ENCODE measurements around the gene GLMP. TPM values are rescaled to one million over a fixed set of nuclear protein-coding genes. Genes with fewer than 3 reads are reported as not detected.
A peak's percentile ranks its signal among the peaks of the same experiment; 100 is the strongest.

The GLMP gene
- polyA plus RNA-seq, 2 of the 4 experiments (the other 2 are of a cell fraction) = 12.4 to 32.5 TPM

DNA sequence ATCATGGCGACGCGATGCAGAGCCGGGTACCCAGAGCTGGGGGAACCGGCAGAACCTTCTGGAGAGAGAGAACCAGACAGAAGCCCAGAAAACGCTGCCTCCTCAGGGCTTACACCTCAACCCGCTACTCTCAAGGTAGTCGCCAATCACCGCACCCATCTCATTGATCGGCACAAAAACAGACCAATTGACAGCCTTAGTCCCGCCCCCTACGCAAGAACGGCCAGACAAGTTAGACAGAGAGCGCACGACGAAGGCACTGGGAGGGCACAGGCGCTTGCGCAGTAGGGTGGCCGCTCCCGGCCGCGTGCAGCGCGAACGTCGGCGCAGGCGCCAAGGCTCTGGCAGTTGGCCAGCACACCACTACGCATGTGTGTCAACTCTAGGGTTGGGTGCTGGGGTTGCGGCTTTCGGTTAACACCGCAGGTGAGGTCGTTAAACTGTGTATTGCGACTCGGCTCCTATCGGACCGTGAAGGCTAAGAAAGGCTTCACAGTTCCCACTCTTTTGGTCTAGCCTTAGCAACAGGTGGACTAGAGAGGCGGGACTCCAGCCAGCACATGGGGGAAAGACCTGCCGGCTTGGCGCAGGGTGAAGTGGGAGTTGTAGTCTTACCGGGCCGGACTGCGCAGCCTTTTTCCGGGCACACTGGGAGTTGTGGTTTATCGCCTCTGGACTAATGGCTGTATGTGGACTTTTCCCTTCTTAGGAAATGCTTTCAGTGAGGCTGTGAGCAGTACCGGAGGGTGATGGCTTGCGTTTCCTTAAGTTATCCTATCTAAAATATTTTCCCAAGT is 42.9 kb upstream of the GLMP start, which contains the start of the genes CCT3 and TSACC:
Gene CCT3, minus strand, starts transcription at position 113 of the 797 bp plus-strand sequence. Its CDS starts 108 bp downstream, at position 5.
Gene TSACC, plus strand, starts transcription at position 347 of the 797 bp plus-strand sequence. CDS start 1,232 bp downstream, outside the sequence.
- H3K4me1 ChIP-seq = peaks cover 16% of the 10 kb centered on the region; the same call in 2 of the 3 replicates
- no peak for TF ChIP-seq SMC3 (IDR thresholded peaks at IDR 0.05)
- TF ChIP-seq PHF8 (IDR thresholded peaks at IDR 0.05; ENCODE audit: borderline replicate concordance, low read depth) = 0 out of 2 replicates have a peak, but pooled peaks have one; percentile 2
- peak; percentile 87 for TF ChIP-seq POLR2A (IDR thresholded peaks at IDR 0.05; ENCODE audit: low read length)
- TF ChIP-seq HDAC2 (IDR thresholded peaks at IDR 0.05) = no peak
- TF ChIP-seq MYC (IDR thresholded peaks at IDR 0.05; ENCODE audit: borderline replicate concordance, low read length) = peak; percentile 98
- TF ChIP-seq CHD2 (IDR thresholded peaks at IDR 0.05; ENCODE audit: low read length, partially characterized antibody) = no peak
- TF ChIP-seq, protein P1, sequence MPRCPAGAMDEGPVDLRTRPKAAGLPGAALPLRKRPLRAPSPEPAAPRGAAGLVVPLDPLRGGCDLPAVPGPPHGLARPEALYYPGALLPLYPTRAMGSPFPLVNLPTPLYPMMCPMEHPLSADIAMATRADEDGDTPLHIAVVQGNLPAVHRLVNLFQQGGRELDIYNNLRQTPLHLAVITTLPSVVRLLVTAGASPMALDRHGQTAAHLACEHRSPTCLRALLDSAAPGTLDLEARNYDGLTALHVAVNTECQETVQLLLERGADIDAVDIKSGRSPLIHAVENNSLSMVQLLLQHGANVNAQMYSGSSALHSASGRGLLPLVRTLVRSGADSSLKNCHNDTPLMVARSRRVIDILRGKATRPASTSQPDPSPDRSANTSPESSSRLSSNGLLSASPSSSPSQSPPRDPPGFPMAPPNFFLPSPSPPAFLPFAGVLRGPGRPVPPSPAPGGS (IDR thresholded peaks at IDR 0.05) = peak; percentile 95
- no peak for TF ChIP-seq HOXB5 (CRISPR knock-in tag; IDR thresholded peaks at IDR 0.05)
- no peak for TF ChIP-seq KDM5A (IDR thresholded peaks at IDR 0.05)
- no peak for TF ChIP-seq CBX2 (IDR thresholded peaks at IDR 0.05; ENCODE audit: borderline replicate concordance, low read depth)
- peak; percentile 63 to 91; a peak in 4 of 5 replicates for TF ChIP-seq JUN (IDR thresholded peaks at IDR 0.05)
- TF ChIP-seq, protein P2, sequence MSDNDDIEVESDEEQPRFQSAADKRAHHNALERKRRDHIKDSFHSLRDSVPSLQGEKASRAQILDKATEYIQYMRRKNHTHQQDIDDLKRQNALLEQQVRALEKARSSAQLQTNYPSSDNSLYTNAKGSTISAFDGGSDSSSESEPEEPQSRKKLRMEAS (IDR thresholded peaks at IDR 0.05) = peak; percentile 93
- TF ChIP-seq, protein P3, sequence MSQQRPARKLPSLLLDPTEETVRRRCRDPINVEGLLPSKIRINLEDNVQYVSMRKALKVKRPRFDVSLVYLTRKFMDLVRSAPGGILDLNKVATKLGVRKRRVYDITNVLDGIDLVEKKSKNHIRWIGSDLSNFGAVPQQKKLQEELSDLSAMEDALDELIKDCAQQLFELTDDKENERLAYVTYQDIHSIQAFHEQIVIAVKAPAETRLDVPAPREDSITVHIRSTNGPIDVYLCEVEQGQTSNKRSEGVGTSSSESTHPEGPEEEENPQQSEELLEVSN (IDR thresholded peaks at IDR 0.05; ENCODE audit: borderline replicate concordance, low read depth) = peak; percentile 47; the same call in 1 of the 2 replicates
- TF ChIP-seq, protein P4, sequence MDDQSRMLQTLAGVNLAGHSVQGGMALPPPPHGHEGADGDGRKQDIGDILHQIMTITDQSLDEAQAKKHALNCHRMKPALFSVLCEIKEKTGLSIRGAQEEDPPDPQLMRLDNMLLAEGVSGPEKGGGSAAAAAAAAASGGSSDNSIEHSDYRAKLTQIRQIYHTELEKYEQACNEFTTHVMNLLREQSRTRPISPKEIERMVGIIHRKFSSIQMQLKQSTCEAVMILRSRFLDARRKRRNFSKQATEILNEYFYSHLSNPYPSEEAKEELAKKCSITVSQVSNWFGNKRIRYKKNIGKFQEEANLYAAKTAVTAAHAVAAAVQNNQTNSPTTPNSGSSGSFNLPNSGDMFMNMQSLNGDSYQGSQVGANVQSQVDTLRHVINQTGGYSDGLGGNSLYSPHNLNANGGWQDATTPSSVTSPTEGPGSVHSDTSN (IDR thresholded peaks at IDR 0.05) = peak; percentile 99
- TF ChIP-seq HOXB13 (CRISPR knock-in tag; IDR thresholded peaks at IDR 0.05; ENCODE audit: low read depth) = no peak
- TF ChIP-seq TP53 (CRISPR knock-in tag; IDR thresholded peaks at IDR 0.05) = 0 out of 2 replicates have a peak, but pooled peaks have one; percentile 62
- peak within 1 kb of the TSS; percentile 75 for H3K4me3 ChIP-seq
- 2% methylated on average over 28 of the region's 47 CpGs for WGBS (ENCODE audit: missing lambda C conversion rate)
- H3K4me2 ChIP-seq = peak within 1 kb of the TSS; percentile 94
- DNase-seq (ENCODE audit: low read depth in 1 of 2, low spot score in 1 of 2) = peak; percentile 99 to 100
- ChIA-PET POLR2A (interaction anchor here (1.0 to 1.6 kb wide), 4 partner anchors 12 to 107 kb away, joined by 3 to 6 read pairs (median 4); partner anchors contain the start of gene SMG5), CTCF (interaction anchor here (0.7 to 1.9 kb wide), 5 partner anchors 10 to 107 kb away, joined by 3 to 8 read pairs (median 5); no protein-coding TSS in a partner anchor)
- peak; percentile 94 to 95 for ATAC-seq
- FAIRE-seq = peak; percentile 89
- H3K27ac ChIP-seq = peak within 1 kb of the TSS; percentile 89 to 95
- H3K9me3 ChIP-seq = no peaks in the 10 kb centered on the region

GRCh38 chr1:156337888-156338179 is 42.4 kb upstream of the GLMP start:
- TF ChIP-seq JUN (IDR thresholded peaks at IDR 0.05) (no peak), PHF8 (IDR thresholded peaks at IDR 0.05; ENCODE audit: borderline replicate concordance, low read depth) (peak; percentile 20), GATA3 (IDR thresholded peaks at IDR 0.05; ENCODE audit: borderline replicate concordance) (no peak)
- POLR2A ChIA-PET = interaction anchor here (1.0 to 1.6 kb wide), 4 partner anchors 12 to 108 kb away, joined by 3 to 6 read pairs (median 4); partner anchors contain the start of gene SMG5
- WGBS (ENCODE audit: missing lambda C conversion rate) = under 1% methylated on average over 12 of the region's 14 CpGs
- CTCF ChIA-PET = interaction anchor here (1.4 to 1.9 kb wide), 4 partner anchors 10 to 108 kb away, joined by 3 to 8 read pairs (median 5); no protein-coding TSS in a partner anchor
- ATAC-seq = peak in 1 of 2 experiments; percentile 71; a peak in 3 of 6 replicates
- Histone ChIP-seq H3K4me3 (peak overlapping the region; percentile 75), H3K27ac (peak overlapping the region; percentile 87 to 89), H3K9me3 (no peaks in the 10 kb centered on the region), H3K4me1 (peaks cover 16% of the 10 kb centered on the region; the same call in 2 of the 3 replicates), H3K4me2 (peak overlapping the region; percentile 94)
- no peak for DNase-seq (ENCODE audit: low read depth in 1 of 2, low spot score in 1 of 2)
- FAIRE-seq = no peak
